Measurements from ENCODE around the gene RAB20. TPM values are rescaled to one million over a fixed set of nuclear protein-coding genes. Genes with fewer than 3 reads are reported as not detected.

The RAB20 gene
- total and polyA plus RNA-seq, 9 of the 15 experiments (the other 6 are each of a cell fraction or from before 2014, with no cell fraction given), result 0.62 to 9.2 (median 5.4) TPM

DNA sequence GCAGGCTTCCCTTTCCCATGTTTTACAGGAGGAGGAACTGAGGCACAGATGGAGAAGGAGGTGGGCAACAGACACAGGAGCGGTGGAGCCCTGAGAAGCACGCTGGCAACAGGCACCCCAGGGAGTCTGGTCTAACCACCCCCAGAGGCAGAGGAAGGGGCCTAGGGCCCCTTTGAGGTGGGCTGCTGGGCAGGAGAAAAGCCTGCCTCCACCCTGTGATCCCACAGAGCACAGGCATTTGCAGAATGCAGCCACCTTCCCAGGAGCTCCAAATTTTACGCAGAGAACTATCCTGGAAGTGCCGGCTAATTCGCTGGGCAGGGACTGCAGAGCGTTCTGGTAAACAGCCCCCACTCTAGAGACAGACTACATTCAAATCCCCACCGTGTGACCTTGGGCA lies 30.4 kb downstream of the RAB20 start:
- Histone ChIP-seq H3K9me1 (ENCODE audit: control insufficient read depth, insufficient read depth, low read length) (no peaks in the 10 kb centered on the region), H3K4me3 (no peak overlapping the region), H3K4me1 (replicated peaks in 1 of 2; ENCODE audit: control insufficient read depth in 2 of 2, insufficient read depth in 2 of 2, low read length in 2 of 2) (peaks cover 5 to 21% of the 10 kb centered on the region in 2 experiments), H2AFZ (ENCODE audit: low read depth, low read length) (no peak overlapping the region), H3K79me2 (ENCODE audit: control insufficient read depth, insufficient read depth, low read length) (no peaks in the 10 kb centered on the region; the same call in 1 of the 3 replicates), H3K9ac (ENCODE audit: insufficient read depth in 1 of 2, low read depth in 2 of 2, low read length in 2 of 2) (no peak overlapping the region), H3K9me3 (replicated peaks; ENCODE audit: control insufficient read depth, insufficient read depth, low read depth, low read length) (no peaks in the 10 kb centered on the region), H3K36me3 (ENCODE audit: control insufficient read depth, insufficient read depth, low read length) (no peaks in the 10 kb centered on the region), H3K27me3 (ENCODE audit: control insufficient read depth in 2 of 2, insufficient read depth in 2 of 2, low read length in 2 of 2) (no peaks in the 10 kb centered on the region), H3K4me2 (ENCODE audit: insufficient read depth, low read length) (no peak overlapping the region), H3K27ac (ENCODE audit: extremely low read depth, low read depth, low read length) (no peak overlapping the region), H4K20me1 (replicated peaks; ENCODE audit: control insufficient read depth, insufficient read depth, low read length) (no peaks in the 10 kb centered on the region)
- no peak for FAIRE-seq
- WGBS (ENCODE audit: insufficient coverage, low coverage, missing lambda C conversion rate), result no CpG with 5 or more reads among the region's 7 CpGs
- intact Hi-C loops (cut with micrococcal nuclease) (no loop called here), in situ Hi-C loops (cut with MboI) (no loop called here)
- TF ChIP-seq HSF4 (CRISPR knock-in tag; IDR thresholded peaks at IDR 0.05; ENCODE audit: borderline replicate concordance), result no peak
- TF ChIP-seq, protein P1, sequence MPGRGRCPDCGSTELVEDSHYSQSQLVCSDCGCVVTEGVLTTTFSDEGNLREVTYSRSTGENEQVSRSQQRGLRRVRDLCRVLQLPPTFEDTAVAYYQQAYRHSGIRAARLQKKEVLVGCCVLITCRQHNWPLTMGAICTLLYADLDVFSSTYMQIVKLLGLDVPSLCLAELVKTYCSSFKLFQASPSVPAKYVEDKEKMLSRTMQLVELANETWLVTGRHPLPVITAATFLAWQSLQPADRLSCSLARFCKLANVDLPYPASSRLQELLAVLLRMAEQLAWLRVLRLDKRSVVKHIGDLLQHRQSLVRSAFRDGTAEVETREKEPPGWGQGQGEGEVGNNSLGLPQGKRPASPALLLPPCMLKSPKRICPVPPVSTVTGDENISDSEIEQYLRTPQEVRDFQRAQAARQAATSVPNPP (IDR thresholded peaks at IDR 0.05; ENCODE audit: borderline replicate concordance, insufficient read depth, insufficient read length), result no peak
- TF ChIP-seq ZBTB17 (CRISPR knock-in tag; IDR thresholded peaks at IDR 0.05), result no peak
- TF ChIP-seq, protein P2, sequence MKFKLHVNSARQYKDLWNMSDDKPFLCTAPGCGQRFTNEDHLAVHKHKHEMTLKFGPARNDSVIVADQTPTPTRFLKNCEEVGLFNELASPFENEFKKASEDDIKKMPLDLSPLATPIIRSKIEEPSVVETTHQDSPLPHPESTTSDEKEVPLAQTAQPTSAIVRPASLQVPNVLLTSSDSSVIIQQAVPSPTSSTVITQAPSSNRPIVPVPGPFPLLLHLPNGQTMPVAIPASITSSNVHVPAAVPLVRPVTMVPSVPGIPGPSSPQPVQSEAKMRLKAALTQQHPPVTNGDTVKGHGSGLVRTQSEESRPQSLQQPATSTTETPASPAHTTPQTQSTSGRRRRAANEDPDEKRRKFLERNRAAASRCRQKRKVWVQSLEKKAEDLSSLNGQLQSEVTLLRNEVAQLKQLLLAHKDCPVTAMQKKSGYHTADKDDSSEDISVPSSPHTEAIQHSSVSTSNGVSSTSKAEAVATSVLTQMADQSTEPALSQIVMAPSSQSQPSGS (CRISPR knock-in tag; IDR thresholded peaks at IDR 0.05), result no peak
- TF ChIP-seq, protein P3, sequence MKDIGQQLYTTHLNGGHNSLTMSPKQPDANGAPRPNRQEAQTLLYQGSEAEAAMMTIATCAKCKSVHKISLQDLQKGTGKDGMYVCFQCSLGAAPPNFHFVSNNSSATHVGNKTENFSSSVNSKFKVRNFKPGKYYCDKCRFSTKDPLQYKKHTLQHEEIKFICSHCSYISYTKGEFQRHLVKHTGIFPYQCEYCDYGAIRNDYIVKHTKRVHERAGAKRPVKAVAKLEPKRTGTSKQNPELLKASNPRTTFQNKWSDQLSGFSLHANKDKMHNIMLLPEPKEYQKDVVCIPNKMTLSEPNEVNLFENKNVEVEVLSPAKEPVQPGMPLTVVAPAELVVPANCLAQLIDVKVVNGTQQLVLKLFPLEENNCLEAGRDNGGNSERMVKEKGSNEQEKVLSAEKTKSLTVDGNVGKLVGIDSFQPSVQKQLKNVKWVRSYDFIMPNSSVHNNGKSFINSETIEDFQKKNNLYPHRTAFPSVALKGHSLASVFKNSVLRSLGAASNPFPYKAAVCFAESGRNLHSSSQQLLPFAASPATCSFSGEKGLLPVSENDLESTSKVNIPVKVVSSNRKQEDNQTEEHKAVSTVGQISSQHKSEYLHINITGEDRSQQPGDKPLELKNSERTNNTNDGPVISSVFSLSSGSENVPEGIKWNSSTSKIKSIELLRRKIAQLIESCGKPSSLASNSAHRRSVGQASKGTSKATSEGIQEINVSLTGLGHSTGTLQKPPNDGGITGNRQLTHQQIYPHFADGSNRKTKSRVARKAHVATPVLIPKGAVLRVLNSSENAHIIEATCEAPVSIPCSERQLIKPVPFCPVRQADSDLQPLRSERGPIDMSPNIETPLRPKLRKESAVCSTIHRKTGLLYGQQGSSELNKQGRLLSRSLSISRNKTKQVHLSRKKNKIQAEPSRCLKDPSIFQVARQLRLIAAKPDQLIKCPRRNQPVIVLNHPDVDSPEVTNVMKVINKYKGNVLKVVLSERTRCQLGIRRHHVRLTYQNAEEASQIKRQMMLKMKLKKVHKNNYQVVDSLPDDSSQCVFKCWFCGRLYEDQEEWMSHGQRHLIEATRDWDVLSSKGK (CRISPR knock-in tag; IDR thresholded peaks at IDR 0.05), result no peak
- TF ChIP-seq, protein P4, sequence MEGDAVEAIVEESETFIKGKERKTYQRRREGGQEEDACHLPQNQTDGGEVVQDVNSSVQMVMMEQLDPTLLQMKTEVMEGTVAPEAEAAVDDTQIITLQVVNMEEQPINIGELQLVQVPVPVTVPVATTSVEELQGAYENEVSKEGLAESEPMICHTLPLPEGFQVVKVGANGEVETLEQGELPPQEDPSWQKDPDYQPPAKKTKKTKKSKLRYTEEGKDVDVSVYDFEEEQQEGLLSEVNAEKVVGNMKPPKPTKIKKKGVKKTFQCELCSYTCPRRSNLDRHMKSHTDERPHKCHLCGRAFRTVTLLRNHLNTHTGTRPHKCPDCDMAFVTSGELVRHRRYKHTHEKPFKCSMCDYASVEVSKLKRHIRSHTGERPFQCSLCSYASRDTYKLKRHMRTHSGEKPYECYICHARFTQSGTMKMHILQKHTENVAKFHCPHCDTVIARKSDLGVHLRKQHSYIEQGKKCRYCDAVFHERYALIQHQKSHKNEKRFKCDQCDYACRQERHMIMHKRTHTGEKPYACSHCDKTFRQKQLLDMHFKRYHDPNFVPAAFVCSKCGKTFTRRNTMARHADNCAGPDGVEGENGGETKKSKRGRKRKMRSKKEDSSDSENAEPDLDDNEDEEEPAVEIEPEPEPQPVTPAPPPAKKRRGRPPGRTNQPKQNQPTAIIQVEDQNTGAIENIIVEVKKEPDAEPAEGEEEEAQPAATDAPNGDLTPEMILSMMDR (IDR thresholded peaks at IDR 0.05 in 2 of 3, conservative IDR thresholded peaks at IDR 0.05 in 1 of 3; ENCODE audit: insufficient read depth in 2 of 3, low read depth in 1 of 3, low read length in 3 of 3), result no peak
- ChIA-PET POLR2A (no interaction called here), CTCF (ENCODE audit: low intra/inter-chr PET ratio) (no interaction called here)
- no TSS peak for BruUV-seq (replicated peaks)
- ATAC-seq, result no peak
- no peak for DNase-seq (ENCODE audit: extremely low read depth in 1 of 4, low spot score in 3 of 4)
